Stimulated activated naive CD4-positive, alpha-beta T cell treated with Interleukin-2 at 50 U/mL for 16 hours (primary cell): Measurements from ENCODE around the gene EDIL3.
"Not testable (repeated sequence)": the region's sequence is repeated elsewhere in the genome, so short reads cannot be mapped to it uniquely, and the experiment has no call there.

Experiments
- DNase-seq: peaks from one replicate; lab custom pipeline; 2025; lab: John Stamatoyannopoulos, UW

The EDIL3 gene

DNA sequence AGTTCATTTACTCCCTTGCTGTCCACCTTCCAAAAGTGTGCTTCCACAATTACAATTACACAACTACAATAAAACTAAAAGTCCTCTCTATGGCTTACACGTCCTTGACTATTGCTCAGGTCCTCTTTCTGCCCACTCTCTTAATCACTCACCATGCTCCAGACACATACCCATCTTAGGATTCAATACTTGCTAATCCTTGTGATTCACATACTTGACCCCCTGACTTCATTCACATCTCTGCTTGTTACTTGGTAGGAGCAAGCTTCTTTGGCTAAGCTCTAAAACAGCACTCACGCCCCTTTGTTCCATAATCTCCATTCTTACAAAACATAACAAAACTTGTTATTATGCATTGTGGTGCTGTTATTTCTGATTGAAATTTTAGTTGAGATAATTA is 215.8 kb downstream of the EDIL3 start:
- DNase-seq = no peak

DNA sequence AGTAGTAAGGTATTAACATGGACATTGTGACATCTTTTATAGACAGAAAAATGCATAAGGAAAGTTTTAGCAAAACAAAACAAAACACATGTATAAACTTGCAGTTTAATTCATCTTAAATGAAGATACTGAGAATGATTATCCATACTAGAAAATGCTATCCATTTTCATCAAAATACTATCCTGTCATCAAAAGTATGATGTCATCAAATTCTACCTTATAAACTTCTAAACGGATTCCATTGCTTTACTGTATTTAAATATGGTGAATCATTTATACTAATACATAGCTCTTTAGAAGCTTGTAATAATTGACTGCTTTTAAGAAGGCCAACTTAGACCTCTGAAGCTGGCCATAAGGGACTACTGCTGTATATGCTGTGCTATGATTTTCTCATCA is 221.0 kb downstream of the EDIL3 start:
- DNase-seq = no peak

DNA sequence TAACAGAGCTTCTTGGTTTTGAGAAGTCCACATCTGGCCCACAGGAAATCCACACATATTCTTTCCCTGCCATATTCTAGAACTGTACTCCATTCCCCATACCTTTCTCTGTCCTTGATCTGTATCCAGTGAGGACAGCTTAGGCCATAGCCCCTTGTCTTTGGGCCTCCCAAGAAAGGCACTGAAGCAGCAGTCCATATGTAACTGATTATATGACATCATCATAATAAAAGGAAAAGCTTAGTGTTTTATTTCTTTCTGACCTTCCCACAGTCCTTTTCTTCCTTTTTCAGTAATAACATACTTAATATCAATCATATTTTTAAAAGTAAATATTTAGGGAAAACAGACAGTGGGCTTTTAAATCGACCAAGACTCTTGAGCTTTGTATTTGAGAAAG is 222.0 kb downstream of the EDIL3 start:
- DNase-seq = no peak

DNA sequence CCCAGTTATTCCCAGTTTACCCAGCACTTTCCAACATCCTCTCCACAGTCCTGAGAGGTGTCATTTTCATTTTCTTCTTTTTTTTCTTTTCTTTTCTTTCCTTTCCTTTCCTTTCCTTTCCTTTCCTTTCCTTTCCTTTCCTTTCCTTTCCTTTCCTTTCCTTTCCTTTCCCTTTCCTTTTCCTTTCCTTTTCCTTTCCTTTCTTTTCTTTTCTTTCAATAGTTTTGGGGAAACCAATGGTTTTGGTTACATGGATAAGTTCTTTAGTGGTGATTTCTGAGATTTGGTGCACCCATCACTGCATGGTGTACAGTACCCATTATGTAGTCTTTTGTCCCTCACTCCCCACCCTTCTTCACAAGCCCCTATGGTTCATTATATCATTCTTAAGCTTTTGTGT is 224.0 kb downstream of the EDIL3 start:
- not testable (repeated sequence) for DNase-seq

DNA sequence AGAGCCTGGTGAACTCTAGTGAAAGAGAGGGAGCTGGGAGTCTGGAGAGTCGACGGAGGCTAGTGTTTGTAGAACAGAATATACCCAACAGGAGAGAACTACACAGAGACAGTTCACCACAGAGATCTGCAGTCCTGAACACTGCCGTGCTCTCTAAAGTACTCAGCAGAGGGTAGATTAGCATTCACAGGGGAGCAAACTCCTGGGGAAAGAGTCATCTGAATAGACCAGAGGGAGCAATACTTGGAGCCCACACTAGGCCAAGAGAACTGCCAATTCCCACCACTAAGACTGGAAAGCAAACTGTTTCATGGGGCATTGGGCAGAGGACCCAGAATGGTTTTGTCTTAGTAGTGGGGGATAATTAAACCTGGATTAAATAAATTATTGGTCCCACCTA is 235.6 kb downstream of the EDIL3 start:
- no peak for DNase-seq

DNA sequence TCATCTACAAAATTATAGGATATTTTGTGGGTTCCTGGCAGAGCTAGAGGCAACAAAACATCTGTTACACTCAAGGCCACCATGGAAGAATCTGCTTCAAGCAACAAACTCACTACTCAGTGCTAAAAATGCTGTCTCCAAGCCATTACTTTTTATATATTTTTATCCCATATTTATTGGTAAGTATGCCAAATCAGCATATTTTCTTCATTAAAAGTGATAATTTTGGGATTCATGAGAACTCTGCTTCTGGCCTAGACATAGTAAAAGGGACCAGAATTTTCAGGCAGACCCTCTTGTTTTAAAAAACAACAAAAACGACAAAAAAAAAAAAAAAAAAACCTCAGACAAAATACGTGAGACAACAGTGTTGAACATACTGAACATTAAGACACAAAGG is 236.0 kb downstream of the EDIL3 start:
- DNase-seq = no peak

DNA sequence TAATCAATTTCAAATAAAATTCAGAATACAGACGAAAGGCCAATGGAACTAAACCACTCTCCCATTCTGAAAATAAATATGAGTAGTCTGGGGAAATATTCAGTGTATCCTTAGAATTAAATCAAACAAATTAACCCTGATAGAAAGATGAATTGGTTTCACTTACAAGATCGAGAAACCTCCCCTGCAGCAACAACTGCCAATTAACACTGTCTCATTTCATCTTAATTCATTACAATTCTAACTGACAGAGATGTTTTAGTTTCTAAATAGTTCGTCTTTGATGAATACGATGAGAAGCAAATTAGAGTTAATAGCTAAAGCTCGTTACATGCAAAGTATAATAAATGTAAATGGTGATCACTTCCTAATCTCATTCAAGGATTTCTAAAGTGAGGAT is 247.1 kb downstream of the EDIL3 start:
- DNase-seq = no peak

DNA sequence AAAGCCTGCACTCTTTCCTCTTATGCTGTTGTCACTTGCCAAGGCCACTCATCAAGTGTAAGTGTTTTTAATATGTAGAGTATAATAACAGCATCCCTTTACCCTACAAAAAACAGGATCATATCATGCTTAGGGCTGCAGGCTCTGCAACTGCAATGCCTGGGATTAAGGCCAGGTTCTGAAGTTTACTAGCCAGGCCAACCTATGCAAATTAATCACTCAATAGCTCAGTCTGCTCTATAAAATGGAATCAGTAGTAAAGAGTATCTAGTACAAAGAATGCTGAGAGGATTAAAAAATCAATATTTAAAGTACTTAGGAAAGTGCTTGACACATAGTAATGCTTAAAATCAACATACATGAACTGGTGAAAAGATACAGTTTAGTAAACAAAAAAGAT is 253.3 kb downstream of the EDIL3 start:
- DNase-seq = no peak

DNA sequence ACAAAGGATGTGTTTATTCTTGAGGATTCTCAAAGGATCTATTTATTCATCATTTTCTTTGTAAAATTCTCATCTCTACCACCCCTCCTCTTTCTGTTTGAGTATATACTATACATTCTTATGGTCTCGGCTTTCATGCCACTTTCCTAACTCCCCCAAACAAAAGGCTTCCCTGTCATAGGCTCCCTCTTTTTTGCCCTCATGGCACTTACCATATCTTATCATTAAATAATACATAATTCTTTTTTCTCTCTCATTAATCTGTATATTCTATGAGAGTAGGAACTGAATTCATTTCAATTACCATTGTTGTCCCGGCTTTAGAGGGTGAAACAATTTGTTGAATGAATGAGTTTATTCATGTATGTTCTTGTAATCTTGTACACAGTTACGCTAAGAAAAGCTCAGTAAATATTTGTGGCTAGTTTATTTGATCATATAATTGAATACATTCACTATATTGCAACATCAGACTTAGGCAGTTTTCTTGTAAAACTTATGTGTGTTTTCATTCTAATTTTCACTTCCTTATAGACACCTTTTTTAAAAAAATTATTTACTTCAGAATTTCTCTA is 254.6 kb downstream of the EDIL3 start:
- no peak for DNase-seq

DNA sequence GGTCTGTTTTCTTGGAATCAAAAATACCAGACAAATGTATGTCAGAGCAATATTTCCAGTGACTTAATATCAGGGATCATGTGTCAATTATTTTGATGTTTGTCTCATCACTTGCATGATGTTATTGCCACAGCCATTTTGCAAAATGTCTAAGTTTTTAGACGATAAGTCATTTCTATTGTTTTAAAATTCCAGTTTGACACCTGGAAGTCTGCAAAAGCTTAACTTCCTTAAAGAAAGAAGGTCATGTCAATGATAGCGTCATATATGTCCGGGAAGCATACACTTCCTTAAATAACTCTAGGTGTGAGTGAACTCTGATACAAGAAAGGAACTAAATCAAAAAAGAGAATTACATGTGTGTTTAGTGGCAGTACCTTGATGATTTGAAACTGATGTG is 259.5 kb downstream of the EDIL3 start:
- DNase-seq = no peak

DNA sequence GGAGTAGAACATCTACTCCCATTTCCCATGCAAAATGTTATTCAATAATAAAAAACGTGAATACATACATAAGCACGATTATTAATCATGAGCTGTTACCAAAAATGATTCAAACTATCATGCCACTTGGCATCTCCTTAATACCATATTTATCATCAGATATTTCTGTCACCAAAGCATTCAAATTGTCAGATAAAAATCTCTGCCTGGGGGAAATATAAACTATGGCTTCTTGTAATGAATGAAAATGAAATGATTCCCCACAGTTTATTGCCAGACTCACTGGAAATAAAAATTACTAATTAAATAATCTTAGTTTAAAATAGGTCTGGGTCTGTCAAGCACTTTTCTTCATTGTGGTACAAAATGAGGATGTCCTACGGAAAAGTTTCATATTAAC is 265.4 kb downstream of the EDIL3 start:
- no peak for DNase-seq

DNA sequence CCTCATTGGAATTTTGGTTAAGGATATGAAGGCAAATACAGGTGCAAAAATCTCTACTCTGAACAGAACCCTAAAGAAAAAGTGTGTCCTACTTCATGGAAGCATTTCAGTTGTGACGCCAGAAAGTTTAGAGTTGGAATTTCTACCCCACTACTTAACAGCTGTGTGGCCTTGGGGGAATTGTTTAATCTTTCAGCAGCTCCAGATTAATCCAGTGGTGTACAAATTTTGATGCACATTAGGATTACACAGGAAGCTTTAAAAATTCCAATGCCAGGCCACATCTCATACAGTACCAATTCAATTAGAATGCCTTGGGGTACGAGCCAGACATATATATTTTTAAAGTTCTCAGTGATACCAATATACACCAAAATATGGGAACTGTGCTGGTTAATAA is 266.1 kb downstream of the EDIL3 start:
- DNase-seq = no peak

DNA sequence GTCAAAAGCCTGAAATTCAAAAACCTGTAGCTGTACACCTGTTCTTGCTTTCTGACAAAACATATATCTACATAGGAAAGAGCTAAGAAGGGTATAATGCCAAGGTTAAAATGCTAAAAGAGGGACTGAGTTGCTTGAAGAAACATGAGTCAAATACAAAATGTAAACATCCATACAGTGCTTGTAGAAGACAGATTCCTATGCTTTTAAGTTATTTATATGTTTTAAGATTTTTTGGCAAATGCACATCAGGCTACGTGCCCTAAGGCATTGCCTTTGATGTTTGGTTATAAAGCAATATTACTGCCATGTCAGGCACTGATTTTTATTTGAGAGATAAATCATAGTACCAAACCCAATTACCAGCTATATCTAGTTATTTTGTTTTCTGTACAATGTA is 269.0 kb downstream of the EDIL3 start:
- no peak for DNase-seq

DNA sequence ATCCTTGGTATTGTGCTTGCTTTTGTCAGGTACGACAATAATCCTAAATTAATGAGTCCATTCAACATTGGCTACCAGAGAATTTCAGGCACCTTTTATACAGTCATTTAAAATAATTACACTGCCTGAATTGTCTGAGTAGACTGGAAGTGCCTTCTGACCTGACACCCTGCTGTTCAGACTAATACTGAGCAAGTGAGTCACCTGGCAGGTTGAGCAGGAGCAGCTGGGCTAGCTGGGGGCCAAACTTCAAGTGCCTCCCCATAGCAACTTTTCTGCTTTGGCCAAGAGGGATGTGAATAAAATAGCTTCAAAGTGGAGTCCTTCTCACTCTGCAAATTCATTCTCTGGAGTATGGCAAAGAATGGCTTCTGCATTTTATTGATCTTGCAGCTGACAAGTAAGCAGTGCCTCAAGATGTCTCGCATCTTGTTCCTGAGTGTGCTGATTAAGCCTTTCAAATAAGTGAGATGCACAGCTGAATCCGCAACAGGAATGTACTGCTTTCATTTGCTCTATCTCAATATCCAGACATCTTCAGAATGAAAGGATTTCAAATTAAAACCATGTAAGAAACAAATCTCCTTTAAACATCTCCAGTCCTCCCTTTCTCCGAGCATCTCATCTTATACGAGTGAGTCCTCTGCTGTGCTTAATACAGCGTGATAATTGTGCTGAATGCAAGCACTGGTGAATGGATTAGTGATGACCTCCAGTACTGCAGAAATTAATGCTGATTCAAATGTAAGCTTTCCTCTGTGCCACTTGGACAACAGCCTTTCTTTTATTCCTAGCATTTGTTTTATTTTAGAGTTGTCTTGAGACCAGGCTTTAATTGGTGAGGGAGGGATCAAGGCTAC is 271.2 kb downstream of the EDIL3 start:
- no peak for DNase-seq

DNA sequence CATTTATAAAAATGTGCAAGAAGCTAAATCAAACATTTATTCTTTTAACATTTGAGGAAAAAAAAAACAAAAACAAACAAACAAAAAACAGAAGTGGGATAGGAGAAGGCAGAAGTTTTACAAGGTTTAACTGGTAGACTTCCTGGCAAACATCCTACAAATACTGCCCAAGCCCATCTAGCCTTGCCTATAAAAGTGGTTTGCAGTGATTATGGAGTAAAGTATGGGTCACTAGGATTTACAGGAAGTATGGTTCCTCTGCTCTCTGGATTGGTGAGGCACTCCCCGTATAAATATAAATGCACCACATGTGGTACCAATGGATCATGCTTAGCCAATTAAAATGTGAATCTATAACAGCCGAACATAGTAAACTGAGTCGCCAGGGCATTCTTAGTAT is 291.9 kb downstream of the EDIL3 start:
- DNase-seq = no peak

DNA sequence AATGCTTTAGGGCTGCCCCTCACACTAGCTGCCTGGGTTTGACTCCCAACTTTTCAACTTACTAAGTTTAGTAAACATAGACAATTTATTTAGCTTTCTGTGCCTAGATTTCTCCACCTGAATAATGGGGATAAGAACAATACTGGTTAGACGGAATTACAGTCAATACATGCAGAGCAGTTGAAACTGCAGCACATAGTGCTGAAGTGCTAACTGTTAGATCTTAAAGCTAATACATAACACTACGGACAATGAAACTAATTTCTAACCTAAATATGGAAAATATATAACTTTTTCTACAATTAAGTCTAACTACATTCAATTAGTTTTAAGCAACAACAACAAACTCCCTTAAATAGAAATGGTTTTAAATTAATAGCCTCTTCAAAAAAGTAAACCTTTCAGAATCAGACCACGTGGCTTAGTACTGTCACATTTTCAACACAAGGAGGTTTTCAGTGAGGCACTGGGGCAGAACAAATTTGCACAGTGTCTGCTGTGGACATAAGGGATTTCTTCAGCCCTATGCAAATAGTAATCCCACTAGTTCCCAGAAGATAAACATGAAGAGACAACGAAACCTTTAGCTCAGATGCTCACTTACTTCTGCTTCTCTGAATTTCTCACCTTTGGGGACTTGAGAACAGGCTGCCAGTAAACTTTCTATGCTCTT is 293.4 kb downstream of the EDIL3 start:
- DNase-seq = no peak

DNA sequence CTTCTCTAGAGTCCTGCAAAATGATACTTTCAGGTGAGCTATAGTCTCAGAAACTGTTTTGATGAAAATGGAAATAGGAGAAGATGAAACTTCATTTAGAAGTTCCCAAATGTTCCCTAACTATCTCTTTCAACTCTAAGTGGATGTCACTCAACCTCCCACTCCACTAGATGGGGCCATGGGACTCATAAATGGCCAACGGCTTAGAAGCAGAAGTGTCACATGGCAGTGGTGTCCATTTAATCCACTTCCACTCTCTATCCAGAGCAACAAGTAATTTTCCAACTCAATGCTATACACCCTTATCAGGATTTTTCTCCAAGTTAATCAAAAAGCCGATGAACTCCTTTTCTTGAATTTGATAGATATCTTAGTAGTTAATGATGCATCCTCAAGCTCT is 295.7 kb downstream of the EDIL3 start:
- no peak for DNase-seq

DNA sequence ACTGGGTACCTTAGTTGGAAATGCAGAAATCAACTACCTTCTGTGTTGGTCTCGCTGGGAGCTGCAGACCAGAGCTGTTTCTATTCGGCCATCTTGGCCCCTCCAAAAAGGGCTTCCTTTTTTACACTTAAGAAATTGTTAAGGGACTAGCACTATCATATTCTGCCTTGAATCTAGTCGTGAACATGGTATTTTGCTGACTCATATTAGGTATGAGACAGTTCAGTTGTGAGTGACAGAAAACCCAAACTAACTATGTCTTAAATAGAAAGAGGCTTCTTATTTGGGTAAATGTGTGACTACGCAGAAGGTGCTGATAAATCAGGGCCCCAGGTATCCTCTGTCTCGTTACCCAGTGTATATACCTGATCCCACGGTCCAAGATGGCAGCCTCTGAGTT is 298.2 kb downstream of the EDIL3 start:
- DNase-seq = no peak

DNA sequence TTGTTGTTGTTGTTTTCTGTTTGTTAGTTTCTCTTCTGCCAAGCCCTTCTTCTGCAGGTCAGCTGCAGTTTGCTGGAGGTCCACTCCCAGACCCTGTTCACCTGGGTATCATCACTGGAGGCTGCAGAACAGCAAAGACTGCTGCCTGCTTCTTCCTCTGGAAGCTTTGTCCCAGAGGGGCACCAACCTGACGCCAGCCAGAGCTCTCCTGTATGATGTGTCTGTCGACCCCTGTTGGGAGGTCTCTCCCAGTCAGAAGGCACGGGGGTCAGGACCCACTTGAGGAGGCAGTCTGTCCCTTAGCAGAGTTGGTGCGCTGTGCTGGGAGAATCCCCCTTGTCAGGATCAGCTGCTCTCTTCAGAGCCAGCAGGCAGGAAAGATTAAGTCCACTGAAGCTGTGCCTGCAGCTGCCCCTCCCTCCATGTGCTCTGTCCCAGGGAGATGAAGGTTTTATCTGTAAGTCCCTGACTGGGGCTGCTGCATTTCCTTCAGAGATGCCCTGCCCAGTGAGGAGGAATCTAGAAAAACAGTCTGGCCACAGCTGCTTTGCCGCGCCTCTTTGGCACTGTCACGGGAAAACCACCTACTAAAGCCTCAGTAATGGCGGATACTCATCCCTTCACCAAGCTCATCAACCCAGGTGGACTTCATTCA is 299.2 kb downstream of the EDIL3 start:
- DNase-seq = no peak

DNA sequence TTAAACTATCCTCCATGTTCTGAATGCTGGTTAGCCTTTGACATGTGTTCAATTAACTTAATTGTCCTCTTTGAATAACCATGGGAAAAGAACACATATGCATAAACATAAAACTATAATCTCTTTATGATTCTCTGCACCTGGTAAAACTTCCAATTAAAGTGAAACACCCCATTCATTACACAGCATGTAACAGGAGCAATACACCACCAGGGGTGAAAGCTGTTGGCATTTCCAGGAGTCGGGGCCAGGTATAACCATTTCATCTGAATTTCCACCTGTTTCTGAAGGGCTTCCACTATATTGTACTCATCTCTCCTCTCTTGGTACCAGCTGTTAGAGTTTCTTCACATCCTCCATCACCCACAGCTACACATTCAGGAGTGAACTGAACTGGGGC is 303.8 kb downstream of the EDIL3 start:
- no peak for DNase-seq

DNA sequence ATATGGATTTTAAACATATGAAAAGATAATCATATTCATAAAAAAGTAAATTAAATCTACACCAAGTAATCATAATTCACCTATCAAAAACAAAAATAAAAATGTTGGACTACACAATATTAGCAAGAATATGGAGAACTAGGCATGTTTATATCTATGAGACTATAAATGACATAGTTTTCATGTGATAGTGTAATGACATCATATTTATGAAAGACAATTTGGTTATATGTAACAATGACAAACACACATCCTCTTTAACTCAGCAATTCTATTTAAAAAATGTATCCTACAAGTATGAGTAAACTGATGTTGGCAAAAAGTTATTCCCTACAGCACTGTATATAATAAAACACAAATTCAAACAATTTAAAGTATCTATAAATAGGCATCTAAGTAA is 312.3 kb downstream of the EDIL3 start:
- DNase-seq = no peak

DNA sequence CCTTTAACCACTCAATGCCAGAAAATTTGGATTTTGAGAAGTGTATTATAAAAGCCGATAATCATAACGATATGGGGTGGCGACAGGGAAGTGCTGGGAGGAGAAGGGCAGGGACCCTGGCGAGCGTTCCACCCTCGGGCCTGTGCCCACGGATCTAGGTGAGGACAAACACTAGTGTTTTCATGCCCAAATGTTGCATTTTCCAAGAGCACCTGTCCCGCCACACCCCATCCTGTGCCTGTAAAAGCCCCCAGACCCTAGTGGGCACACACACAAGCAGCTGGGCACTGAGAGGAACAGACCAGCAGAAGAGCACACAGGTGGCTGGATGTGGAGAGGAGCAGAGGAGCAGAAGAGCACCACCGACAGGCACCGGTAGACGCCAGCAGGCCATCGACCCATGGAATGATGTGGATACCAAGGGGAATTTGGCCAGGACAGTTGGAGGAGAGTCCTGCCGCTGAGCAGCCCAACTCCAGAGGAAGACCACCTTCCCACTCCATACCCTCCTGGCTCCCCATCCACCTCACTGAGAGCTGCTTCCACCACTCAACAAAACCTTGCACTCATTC is 315.0 kb downstream of the EDIL3 start:
- no peak for DNase-seq

DNA sequence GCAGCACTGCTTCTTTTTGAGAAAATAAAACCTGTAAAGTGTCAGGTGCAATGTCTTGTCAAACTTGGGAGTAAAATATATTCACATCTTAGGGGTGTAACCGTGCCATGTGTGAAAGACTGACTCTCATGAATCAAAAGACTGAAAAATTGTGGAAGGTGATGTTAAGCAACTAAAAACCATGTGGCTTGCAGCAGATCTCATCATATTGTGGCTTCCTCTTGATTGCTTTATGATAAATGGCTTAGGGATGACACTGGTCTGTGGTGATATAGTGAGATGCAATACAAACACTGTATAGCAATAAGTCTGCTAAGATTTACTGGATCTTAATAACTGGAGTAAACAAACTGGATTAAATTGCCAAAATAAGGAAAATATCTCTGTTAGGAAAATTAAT is 321.6 kb downstream of the EDIL3 start:
- DNase-seq = no peak
